ENCODE results near the gene SPATA1.
"Not testable (repeated sequence)": the region's sequence is repeated elsewhere in the genome, so short reads cannot be mapped to it uniquely, and the experiment has no call there.

SPATA1 gene, protein sequence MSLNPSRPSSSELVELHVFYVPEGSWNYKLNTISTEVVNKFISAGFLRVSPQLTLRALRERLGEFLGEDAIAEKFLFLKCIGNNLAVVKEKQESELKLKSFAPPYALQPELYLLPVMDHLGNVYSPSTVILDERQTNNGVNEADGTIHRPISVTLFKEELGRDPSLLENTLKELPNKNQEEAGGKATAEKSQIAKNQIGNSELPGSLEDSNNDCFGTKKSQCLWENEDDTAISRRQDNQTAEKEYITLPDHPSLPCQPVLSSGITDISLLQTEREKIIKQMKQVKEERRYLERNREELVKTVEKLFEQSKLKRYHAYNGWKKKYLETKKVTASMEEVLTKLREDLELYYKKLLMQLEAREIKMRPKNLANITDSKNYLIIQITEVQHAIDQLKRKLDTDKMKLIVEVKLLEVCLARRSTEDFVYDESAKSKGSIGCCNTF

DNA sequence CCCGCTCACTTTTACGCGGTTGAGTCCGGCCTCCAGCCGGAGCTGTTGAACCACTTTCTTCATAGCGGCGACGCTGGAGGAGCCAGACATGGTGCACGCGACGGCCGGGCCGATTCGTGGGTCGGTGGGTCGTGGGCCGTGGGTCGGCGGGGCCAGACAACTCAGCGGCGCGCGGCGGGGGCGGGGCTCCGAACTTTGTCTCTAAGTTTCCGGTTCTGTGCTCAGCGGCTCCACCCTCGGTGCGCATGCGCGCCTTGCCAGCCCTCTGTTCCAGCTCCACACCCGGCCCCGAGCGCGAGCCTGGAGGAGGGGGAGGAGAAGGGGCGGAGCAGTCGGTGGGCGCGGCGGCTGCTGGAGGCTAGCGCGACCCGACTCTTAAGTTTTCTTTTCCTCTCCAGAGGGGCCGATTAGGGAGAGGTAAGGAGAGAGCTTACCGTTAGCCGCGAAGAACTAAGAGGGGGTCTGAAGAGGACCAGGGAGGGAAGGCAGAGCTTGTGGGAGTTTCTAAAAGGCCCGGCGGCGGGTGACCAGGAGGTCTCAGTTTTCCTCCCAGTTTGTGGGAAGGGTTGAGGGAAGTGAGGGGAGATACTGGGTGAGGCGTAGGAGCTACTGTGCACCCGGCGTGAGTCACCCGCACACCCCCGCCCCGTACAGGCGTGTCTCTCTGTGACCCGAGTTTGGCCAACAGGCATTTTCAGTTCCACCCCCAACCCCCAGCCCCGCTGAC, at the start of gene SPATA1, which contains the start of gene GNG5:
TSS of gene SPATA1 (plus strand) at position 385 of the 727 bp plus-strand sequence. CDS start 9,974 bp downstream, outside the sequence.
TSS of gene GNG5 (minus strand) at position 580 of the 727 bp plus-strand sequence. CDS start at position 90, 490 bp downstream.
- DNase-seq (ENCODE audit: low read depth in 2 of 2): peak; percentile 95 to 98

DNA sequence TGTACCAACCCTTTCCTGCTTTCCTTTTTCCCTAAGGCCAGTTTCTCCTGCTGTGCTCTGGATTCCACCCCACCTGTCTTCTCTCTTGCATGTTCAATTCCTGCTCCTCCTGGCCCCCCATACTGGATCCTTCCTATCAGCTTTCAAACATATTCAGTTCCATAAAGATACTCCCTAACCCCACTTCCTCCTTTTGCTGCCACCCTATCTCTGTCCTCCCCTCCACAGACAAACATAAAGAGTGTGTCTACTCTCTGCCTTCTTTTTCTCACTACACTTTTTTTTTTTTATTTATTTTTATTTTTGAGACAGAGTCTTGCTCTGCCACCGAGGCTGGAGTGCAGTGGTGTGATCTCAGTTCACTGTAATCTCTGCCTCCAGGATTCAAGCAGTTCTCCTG, 44.1 kb upstream of the SPATA1 start:
- DNase-seq (ENCODE audit: low read depth in 2 of 2): no peak

DNA sequence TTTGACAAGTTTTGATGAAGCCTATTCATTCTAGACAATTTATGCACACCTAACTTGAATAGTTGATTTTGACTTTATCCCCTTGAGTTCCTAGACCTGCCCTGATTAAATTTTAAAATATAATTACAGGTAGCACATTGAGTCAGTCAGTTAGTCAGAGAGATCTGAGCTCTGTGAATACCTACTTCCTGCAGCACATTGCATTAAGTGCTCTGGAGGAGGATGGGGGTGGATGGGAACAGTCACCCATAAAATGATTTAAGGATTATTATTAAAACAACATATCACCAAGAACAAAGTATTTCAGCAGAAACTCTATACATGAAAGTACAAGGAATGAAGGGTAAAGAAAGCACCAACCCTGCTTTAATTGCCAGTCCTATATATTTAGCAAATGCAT, 38.9 kb upstream of the SPATA1 start:
- DNase-seq (ENCODE audit: low read depth in 2 of 2): no peak

DNA sequence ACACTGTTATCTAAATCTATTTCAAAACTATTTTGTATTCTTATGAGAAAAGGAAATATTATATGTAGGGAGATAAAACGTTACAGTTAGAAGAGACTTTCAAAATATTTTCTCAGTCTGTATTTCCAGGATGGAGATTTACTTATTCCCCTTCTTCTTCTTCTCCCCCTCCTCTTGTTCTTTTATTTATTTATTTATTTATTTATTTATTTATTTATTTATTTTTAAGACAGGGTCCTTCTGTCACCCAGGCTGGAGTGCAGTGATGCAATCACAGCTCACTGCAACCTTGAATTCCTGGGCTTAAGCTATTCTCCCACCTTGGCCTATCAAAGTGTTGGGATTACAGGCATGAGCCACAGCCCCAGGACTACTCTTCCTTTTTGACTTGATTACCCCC, 30.0 kb upstream of the SPATA1 start:
- DNase-seq (ENCODE audit: low read depth in 2 of 2): no peak

DNA sequence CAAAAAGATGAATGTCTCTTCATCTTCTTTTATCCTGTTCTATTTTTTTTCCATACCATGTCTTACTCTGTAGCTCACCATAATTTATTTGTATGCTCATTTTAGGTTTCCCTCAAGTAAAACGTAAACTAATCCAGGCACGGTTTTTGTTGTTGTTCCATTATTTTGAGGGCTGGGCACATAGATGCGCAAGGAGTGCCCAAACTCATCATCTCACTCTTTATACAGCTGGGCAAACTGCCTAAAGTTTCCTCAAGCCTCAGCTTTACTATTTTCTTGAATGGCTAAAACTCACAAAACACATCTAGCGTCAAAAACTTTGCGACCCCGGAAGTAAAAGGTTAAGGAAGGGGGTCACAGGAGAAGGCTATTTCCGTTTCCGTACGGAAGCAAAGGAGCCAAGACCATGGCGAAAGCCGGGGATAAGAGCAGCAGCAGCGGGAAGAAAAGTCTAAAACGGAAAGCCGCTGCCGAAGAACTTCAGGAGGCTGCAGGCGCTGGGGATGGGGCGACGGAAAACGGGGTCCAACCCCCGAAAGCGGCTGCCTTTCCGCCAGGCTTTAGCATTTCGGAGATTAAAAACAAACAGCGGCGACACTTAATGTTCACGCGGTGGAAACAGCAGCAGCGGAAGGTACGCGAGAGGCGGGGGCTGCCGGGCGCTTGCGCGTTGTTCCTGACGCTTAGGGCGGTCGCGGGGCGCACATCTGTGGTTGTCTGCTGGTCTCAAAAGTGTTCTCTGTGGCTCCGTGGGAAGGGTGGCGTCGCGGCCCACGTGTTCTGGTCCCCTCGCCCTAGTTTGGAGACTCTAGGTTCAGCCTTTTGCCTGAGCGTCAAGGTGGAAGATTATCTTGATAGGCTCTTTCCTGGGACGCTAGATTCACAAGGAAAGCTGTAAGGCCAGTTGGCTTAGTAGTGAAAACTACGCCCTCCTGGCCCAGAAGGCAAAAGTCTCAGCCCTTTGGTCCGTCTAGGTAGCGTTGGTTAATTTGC, 27.0 kb upstream of the SPATA1 start, which contains the start of gene RPF1:
TSS of gene RPF1 (plus strand) at position 391 of the 993 bp plus-strand sequence. CDS start at position 407, 16 bp downstream.
- DNase-seq (ENCODE audit: low read depth in 2 of 2): peak; percentile 55 to 63

DNA sequence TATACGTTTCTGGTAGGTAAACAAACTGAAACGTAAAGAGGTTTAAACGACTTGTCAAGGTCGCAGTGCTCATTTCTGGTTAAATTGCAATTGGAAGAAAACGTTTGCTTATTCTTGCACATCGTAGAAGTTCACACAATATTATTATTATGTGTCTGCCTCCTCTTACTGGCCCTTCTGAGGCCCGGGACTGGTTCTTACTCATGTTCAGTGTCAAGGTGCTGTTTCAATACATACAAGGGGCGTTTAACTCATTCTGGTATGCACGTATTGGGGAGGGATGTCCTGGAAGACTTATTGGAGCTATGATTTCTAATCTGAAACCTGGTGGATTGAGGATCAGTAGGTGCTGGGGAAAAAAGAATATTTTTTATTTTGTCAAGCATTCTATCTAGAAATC, 26.2 kb upstream of the SPATA1 start:
- DNase-seq (ENCODE audit: low read depth in 2 of 2): no peak

DNA sequence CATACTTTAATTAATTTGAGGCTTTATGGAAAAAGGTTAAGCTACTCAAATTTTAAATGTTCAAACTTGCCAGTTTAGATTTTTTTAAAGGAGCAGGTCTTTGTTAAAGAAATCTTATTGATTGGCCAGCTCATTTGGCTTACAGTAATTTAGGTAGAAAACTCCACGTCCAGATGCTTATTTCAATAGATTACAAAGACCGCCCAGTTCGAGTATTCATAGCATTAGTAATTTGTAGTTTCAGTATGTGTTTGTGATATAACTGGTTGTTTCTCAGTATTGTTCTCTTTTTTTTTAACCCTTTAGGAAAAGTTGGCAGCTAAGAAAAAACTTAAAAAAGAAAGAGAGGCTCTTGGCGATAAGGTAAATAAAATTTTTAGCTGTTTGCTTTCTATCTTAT, 25.5 kb upstream of the SPATA1 start:
- no peak for DNase-seq (ENCODE audit: low read depth in 2 of 2)

DNA sequence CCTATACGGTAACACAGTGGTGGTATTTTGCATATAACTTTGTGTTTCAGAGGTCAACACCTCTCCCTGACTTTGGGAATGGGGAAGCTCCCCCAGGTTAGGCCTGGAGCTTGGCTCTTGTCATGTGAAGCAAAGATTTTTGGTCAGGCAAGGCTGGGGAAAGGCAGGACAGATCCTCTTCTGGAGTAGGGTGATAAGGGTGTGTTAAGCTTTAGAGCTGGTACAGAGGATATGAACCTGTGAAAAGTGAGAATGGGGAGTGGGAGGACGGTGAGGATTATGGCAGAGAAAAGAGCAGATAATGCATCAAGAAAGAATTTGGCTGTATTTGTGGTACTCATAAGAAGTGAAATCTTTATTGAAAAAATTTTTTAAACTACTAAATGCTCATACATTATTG, 24.9 kb upstream of the SPATA1 start:
- DNase-seq (ENCODE audit: low read depth in 2 of 2): no peak

DNA sequence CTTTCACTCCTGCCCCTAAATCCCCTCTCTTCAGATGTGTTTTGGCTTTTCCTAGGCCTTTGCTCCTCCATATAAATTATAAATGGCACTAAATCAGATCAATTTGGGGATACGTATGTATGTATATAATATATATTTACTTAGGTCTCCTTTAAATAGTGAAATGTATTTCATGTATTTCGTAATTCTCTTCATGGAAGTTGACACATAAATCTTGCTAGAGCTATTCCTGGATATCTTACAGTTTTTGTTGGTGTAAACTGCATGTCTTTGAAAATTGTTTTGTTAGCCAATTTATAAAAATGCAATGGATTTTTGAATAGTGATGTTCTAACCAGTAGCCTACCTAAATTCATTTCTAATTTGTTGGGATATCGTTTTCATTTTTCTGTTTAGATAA, 18.1 kb upstream of the SPATA1 start:
- no peak for DNase-seq (ENCODE audit: low read depth in 2 of 2)

DNA sequence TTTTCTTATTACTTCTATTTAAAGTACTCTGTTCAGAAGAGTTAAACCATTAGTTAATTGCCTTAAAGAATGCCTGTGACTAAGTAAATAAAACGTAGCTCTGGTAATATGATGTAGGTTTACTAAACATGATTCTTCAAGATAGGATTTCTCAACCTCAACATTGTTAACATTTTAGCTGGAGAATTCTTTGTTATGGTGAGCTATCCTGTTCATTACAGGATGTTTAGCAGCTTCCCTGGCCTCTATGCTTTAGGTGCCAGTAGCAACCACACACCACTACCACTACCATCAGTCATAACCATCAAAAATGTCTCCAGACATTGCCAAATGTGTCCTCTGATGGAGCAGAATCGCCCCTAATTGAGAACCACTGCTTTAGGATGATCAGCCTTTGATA, 16.4 kb upstream of the SPATA1 start:
- DNase-seq (ENCODE audit: low read depth in 2 of 2): no peak

DNA sequence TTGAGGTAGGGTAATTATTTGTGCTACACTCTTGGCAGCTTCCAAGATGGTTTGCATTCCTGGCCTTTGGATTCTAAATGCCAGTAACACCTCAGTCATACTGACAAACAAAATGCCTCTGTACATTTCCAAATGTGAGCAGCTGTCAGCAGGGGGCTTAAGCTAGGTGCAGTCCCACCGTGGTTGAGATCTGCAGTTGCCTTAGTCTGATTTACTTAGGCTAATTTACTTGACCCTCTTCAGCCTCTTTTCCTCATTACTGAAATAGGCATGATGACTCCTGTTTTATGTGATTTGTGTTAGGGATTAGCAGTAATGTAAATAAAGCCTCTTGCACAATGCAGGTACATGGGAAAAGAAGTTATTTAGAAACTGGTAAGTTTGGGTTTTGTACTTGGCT, 13.5 kb upstream of the SPATA1 start:
- no peak for DNase-seq (ENCODE audit: low read depth in 2 of 2)

DNA sequence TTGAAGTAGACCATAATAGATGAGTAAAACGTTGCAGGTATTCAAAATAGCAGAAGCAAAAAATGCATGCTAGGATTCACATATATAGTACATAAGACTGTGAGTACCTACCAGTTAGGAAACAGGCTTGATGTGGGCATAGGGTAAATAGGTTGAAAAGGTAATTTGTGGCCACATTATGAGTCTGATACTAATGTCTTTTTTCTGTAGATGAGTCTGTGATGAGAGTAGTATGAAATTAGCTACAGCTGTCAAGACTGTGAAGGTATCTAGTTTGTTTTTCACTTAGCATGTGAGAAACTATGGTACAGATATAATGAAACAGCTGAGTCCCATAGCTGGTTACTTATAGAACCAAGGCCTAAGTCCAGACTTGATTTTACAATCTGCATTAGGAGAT, 12.4 kb upstream of the SPATA1 start:
- DNase-seq (ENCODE audit: low read depth in 2 of 2): no peak

DNA sequence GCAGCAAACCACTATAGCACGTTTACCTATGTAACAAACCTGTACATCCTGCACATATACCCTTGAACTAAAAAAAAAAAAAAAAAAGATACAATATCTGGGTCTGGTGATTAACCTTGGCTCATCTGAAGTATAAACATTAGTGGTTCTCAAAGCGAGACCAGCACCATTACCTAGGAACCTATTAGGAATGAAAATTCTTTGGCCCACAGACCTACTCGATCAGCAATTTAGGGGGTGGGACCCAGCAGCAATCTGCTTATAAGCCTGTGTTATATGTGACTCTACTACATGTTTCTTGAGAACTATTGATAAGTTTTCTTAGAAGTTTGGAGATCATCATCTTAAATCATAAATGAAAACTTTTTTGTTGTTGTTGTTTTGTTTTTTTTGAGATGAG, 9.7 kb upstream of the SPATA1 start:
- no peak for DNase-seq (ENCODE audit: low read depth in 2 of 2)

DNA sequence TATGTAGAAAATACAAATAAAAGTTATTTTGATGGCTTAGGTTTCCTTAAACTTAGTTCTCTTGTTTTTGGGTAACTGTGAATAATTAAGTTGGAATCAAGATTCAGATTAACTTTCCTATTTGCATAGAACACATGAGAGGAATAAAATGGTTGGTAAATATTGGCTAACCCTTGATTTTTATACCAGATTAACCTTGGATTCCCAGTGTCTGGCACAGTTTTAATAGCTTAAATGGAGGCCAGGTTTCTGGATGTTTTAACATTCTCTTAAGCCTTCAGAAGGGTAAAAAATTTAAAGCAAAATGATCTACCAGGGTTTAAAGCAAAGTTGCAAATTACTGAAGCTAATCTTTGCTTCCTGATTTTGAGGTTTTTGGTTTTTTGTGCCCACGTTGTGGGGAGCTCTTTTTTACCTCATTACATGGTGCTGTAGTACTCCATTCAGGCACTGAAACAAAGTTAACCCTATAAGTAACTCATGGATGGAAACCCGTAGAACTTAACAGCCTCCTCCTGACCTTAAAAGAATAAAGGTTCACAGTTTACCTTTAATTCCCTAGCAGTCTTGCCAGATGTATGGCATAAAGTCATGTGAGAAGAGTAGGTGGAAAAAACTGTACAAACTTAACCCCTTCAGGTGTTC, 8.4 kb upstream of the SPATA1 start:
- DNase-seq (ENCODE audit: low read depth in 2 of 2): no peak

DNA sequence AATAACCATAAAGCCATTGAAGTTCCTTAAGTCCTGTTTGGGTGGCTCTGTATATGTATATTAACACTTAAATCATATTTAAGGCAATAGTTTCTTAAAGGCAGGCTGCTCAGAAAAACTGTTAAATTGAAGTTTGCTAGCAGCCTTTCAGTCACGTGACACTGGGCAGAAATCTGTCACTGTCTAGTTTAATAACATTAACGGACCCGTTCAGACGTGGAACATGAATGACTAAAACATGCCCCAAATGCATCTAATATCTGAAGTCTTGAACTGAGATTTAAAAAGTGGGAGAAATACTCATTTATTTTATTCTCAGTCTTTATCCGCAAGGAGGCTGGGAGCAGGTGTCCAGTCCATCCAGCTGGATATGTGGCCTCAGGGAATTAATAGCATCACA, 3.3 kb upstream of the SPATA1 start:
- DNase-seq (ENCODE audit: low read depth in 2 of 2): no peak

DNA sequence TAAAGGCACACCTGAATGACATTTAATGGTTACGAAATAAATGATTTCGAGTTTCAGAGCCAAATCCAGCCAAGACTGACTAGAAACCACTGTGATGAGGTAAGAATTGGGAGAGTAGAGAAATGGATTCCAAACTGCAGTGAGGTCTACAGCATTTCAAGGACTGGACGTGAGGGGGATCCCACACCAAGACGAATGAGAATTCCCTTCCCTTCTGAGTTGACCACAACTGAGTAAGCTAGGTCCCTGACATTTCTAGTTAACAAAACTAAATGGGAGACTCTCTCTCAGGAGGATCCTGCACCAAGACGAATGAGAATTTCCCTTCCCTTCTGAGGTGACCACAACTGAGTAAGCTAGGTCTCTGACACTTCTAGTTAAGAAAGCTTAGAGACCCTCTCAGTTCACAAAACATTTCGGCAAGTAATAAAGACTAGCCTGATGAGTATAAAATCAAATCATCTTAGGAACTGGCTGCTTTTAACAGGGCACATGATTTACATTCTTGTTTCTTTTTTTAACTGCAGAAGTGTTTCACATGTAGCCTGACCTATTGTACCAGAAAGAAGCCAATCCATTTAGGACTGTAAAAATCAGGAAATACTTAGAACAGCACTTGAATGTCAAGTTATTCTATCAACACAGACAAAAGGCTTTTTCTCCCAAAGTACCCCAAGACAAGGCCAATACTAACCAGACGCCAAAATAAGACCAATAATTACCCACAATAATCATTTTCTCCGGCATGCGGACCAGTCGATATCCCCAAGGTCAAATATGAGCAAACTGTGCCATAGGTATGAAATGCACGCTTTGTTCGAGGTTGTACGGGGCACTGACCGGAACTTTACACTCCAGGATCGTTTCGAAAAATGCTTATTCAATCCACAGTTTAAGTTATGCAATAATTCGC, 1.4 kb upstream of the SPATA1 start:
- DNase-seq (ENCODE audit: low read depth in 2 of 2): no peak

DNA sequence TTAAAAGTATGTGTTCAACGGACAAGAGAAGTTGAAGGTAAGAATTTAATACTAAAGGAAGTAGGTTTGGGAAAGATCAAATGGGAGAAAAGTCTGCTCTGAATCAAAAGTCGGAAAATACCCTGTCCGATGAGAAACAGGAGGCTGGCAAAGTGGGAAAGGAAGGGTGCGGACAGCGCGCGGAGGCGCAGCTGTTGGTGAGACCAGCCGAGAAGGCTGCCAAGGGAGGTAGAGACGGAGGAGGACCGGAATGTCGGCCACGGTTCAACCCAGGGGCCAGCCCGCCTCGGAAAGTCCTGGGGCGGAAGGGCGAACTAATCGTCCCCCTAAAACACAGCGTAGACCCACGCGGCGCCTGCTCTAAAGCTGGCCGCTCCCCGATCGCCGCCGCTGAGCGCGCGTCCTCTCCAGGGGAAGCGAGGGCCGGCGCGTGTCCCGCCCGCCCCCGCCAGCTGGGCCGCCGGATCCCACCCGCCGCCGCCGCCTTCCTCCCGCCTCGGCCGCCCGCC, 639 bp upstream of the SPATA1 start:
- no peak for DNase-seq (ENCODE audit: low read depth in 2 of 2)

DNA sequence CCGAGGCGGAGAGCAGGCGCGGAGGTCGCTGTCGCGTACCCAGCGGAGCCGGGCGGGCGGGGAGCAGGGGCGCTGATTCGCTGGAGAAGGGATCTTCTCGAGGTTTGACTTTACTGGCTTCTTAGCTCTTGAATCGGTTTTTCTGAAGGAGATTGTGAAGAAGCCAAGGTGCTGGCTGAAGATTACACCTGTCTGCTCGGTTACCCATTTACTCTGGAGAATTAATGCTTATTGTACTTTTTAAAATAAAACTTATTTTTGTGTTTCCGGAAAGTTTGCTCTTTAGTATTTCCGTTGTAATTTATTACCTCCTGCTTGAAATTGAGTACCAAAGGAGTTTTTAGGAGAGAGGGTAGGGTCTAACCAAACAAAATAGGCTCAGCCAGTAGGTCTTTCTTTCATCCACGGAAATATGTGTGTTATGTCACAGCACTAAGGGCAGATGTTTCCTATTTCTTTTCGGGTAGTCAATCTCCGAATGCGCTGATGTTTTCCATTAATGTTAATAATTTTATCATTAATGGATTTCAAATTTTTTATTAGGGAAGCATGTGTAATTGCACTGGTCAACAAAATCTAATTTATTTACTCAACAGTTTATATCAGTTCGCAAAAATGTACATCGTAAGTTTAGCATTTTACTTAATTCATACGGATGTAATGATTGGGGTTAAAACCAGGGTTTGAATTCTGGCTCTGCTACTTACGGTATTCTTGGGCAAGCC, 705 bp downstream of the SPATA1 start:
- no peak for DNase-seq (ENCODE audit: low read depth in 2 of 2)

DNA sequence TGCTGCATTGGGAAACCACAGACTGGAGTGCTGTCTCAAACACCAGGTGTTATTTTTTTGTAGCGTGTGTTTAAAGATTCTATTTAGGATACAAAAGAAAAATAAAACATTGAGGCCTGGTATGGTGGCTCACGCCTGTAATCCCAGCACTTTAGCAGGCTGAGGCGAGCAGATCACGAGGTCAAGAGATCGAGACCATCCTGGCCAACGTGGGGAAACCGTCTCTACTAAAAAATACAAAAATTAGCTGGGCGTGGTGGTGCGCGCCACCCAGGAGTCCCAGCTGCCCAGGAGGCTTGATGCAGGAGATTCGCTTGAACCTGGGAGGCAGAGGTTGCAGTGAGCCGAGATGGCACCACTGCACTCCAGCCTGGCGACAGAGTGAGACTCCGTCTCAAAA, 1.7 kb downstream of the SPATA1 start:
- DNase-seq (ENCODE audit: low read depth in 2 of 2): not testable (repeated sequence)
